H9 (cell line): ENCODE results near the gene TRIP10. TPM values are rescaled to one million over a fixed set of nuclear protein-coding genes. Genes with fewer than 3 reads are reported as not detected.
"Not testable (repeated sequence)": the region's sequence is repeated elsewhere in the genome, so short reads cannot be mapped to it uniquely, and the experiment has no call there.

ENCODE experiments used
- DNase-seq: peaks from one replicate; pipeline ENCODE4 v3.0.0-alpha.2; 2017
- H2AFZ ChIP-seq: one replicate; pipeline ENCODE4 v1.6.1; 2013; ENCODE audit warnings: mild to moderate bottlenecking, low read length, control low read depth, moderate library complexity
- H2AK5ac ChIP-seq: 2 replicates; pipeline ENCODE4 v1.6.1; 2013; ENCODE audit warnings: low read length, control low read depth, mixed read lengths; ENCODE audit not compliant: insufficient read length
- H2BK120ac ChIP-seq: one replicate; pipeline ENCODE4 v1.6.1; 2013; ENCODE audit warnings: low read depth, mild to moderate bottlenecking, low read length, control low read depth, inconsistent platforms; ENCODE audit not compliant: poor library complexity, severe bottlenecking
- H2BK12ac ChIP-seq: 2 replicates; pipeline ENCODE4 v1.6.1; 2013; ENCODE audit warnings: low read length, control low read depth, mixed read lengths, low read depth; ENCODE audit not compliant: insufficient read length
- H2BK15ac ChIP-seq: 2 replicates; pipeline ENCODE4 v1.6.1; 2013; ENCODE audit warnings: low read depth, low read length, control low read depth
- H2BK20ac ChIP-seq: one replicate; pipeline ENCODE4 v1.6.1; 2013; ENCODE audit warnings: low read depth, mild to moderate bottlenecking, low read length, control low read depth, inconsistent platforms; ENCODE audit not compliant: poor library complexity, severe bottlenecking
- H2BK5ac ChIP-seq: 2 replicates; pipeline ENCODE4 v1.6.1; 2013; ENCODE audit warnings: low read length, control low read depth, mixed read lengths; ENCODE audit not compliant: insufficient read length
- H3K14ac ChIP-seq: 2 replicates; pipeline ENCODE4 v1.6.1; 2013; ENCODE audit warnings: low read length, control low read depth; ENCODE audit not compliant: insufficient read depth
- H3K18ac ChIP-seq: 2 replicates; pipeline ENCODE4 v1.6.1; 2013; ENCODE audit warnings: low read depth, mild to moderate bottlenecking, mixed read lengths, low read length, control low read depth; ENCODE audit not compliant: insufficient read length
- H3K23ac ChIP-seq: 2 replicates; pipeline ENCODE4 v1.6.1; 2013; ENCODE audit warnings: low read length, control low read depth, mixed read lengths, low read depth; ENCODE audit not compliant: insufficient read length
- H3K23me2 ChIP-seq: 2 replicates; pipeline ENCODE4 v1.6.1; 2013; ENCODE audit warnings: low read depth, mild to moderate bottlenecking, mixed read lengths, low read length, control low read depth; ENCODE audit not compliant: insufficient read length, poor library complexity, severe bottlenecking
- H3K27ac ChIP-seq: 2 replicates; pipeline ENCODE4 v1.5.1; 2013; ENCODE audit warnings: low read length, control low read depth, mixed read lengths, low read depth; ENCODE audit not compliant: insufficient read length
- H3K27me3 ChIP-seq: 2 replicates; pipeline ENCODE4 v1.6.1; 2013; ENCODE audit warnings: low read length, control low read depth, inconsistent platforms; ENCODE audit not compliant: insufficient read depth
- H3K4ac ChIP-seq: 2 replicates; pipeline ENCODE4 v1.6.1; 2013; ENCODE audit warnings: low read depth, mild to moderate bottlenecking, control low read depth, inconsistent platforms, low read length, moderate library complexity
- H3K4me1 ChIP-seq: 2 replicates; pipeline ENCODE4 v1.6.1; 2013; ENCODE audit warnings: low read length, control low read depth, inconsistent platforms; ENCODE audit not compliant: insufficient read depth
- H3K4me2 ChIP-seq: 2 replicates; pipeline ENCODE4 v1.6.1; 2013; ENCODE audit warnings: low read length, control low read depth, mixed read lengths; ENCODE audit not compliant: insufficient read length, insufficient read depth
- H3K56ac ChIP-seq: 2 replicates; pipeline ENCODE4 v1.6.1; 2013; ENCODE audit warnings: low read depth, mild to moderate bottlenecking, mixed read lengths, low read length, control low read depth; ENCODE audit not compliant: insufficient read length
- H3K79me1 ChIP-seq: 2 replicates; pipeline ENCODE4 v1.6.1; 2013; ENCODE audit warnings: low read depth, mild to moderate bottlenecking, moderate library complexity, low read length, control low read depth, inconsistent platforms; ENCODE audit not compliant: insufficient read depth, poor library complexity, severe bottlenecking
- H3K79me2 ChIP-seq: 2 replicates; pipeline ENCODE4 v1.6.1; 2013; ENCODE audit warnings: low read length, control low read depth, inconsistent platforms; ENCODE audit not compliant: insufficient read depth
- H3K9ac ChIP-seq: 2 replicates; pipeline ENCODE4 v1.6.1; 2013; ENCODE audit warnings: low read length, control low read depth, mixed read lengths; ENCODE audit not compliant: insufficient read length; ENCODE audit errors: extremely low read depth
- H3K9me3 ChIP-seq: one replicate; pipeline ENCODE4 v1.6.1; 2013; ENCODE audit warnings: low read depth, low read length, inconsistent platforms; ENCODE audit not compliant: control insufficient read depth
- H3T11ph ChIP-seq: one replicate; pipeline ENCODE4 v1.6.1; 2013; ENCODE audit warnings: mild to moderate bottlenecking, low read length, control low read depth, inconsistent platforms
- H4K20me1 ChIP-seq: one replicate; pipeline ENCODE4 v1.6.1; 2013; ENCODE audit not compliant: control insufficient read depth, insufficient read length, insufficient read depth
- H4K5ac ChIP-seq: 2 replicates; pipeline ENCODE4 v1.6.1; 2013; ENCODE audit warnings: low read depth, mild to moderate bottlenecking, mixed read lengths, low read length, control low read depth; ENCODE audit not compliant: insufficient read length
- H4K8ac ChIP-seq: replicated peaks from 2 replicates; pipeline ENCODE4 v1.6.1; 2013; ENCODE audit warnings: low read length, control low read depth, mixed read lengths, low read depth; ENCODE audit not compliant: insufficient read length
- H4K91ac ChIP-seq: 2 replicates; pipeline ENCODE4 v1.6.1; 2013; ENCODE audit warnings: low read depth, mild to moderate bottlenecking, moderate library complexity, mixed read lengths, low read length, control low read depth; ENCODE audit not compliant: insufficient read length
- H3K27ac Mint-ChIP-seq, 3 experiments: 2 replicates in 2 of 3; 3 replicates in 1 of 3; pipeline ENCODE4 v1.8.0; 2020 to 2021; ENCODE audit warnings: mixed read lengths in 3 of 3, mild to moderate bottlenecking in 1 of 3, moderate library complexity in 1 of 3
- H3K27me3 Mint-ChIP-seq: 2 replicates; pipeline ENCODE4 v1.8.0; 2021; ENCODE audit warnings: low read depth, mild to moderate bottlenecking, moderate library complexity, mixed read lengths
- H3K36me3 Mint-ChIP-seq, 3 experiments: 2 replicates in 2 of 3; 3 replicates in 1 of 3; pipeline ENCODE4 v1.8.0; 2020 to 2021; ENCODE audit warnings: low read depth in 3 of 3, mixed read lengths in 3 of 3; ENCODE audit not compliant: insufficient read depth in 1 of 3
- H3K4me1 Mint-ChIP-seq, 2 experiments: 2 replicates each; pipeline ENCODE4 v1.8.0; 2020; ENCODE audit warnings: mixed read lengths in 2 of 2
- H3K4me3 Mint-ChIP-seq, 2 experiments: 2 replicates in 1 of 2; 3 replicates in 1 of 2; pipeline ENCODE4 v1.8.0; 2020 to 2021; ENCODE audit warnings: mild to moderate bottlenecking in 2 of 2, mixed read lengths in 2 of 2, moderate library complexity in 1 of 2
- H3K9me3 Mint-ChIP-seq, 2 experiments: 2 replicates in 1 of 2; 3 replicates in 1 of 2; pipeline ENCODE4 v1.8.0; 2020; ENCODE audit warnings: mild to moderate bottlenecking in 2 of 2, mixed read lengths in 2 of 2, moderate library complexity in 1 of 2
- WGBS: extraction: QIAGEN DNeasy Blood & Tissue Kit; methylation state at CpG from one replicate; pipeline ENCODE4 v1.1.7; 2013; ENCODE audit warnings: missing lambda C conversion rate, low lambda C conversion rate, mixed read lengths; ENCODE audit not compliant: insufficient read length; ENCODE audit errors: extremely low coverage; 5-methylcytosine and 5-hydroxymethylcytosine counted together
- total RNA-seq: library from RNA; stranded (reverse); gene quantifications from 2 replicates; pipeline ENCODE4 v1.2.1, GENCODE V29; 2021
- TF ChIP-seq, protein P1 (sequence below): fragments of 200-600 bp; sonication (generic); conservative IDR thresholded peaks from 3 replicates; pipeline ENCODE4 v1.8.0; 2021; ENCODE audit warnings: antibody characterized with exemption, mild to moderate bottlenecking

The TRIP10 gene
- total RNA-seq, 1 experiment from 2014 or later, result 56.4 TPM

DNA sequence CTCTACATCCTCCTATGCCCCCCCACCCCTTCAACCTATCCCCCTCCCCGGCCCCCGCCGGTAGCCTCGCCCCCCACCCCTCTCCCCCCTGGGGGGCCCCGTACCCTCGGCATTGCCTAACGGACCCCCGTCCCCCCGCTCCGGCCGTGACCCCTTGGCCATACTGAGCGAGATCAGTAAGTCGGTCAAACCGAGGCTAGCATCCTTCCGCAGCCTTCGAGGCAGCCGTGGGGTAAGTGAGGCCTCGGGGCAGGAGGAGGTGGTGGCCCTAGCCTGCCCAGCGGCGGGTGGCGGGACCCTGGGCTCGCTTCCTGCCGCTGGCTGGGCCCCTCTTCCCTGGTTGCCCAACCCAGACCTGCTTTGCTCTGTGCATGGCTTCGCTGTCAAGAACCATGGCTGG, 6.5 kb downstream of the TRIP10 start:
- H3K23me2 ChIP-seq, result no peaks in the 10 kb centered on the region
- H2BK20ac ChIP-seq, result no peak overlapping the region
- no peaks in the 10 kb centered on the region for H3K27me3 ChIP-seq
- H4K5ac ChIP-seq, result no peak overlapping the region
- H3K9ac ChIP-seq, result no peak overlapping the region
- no CpG with 5 or more reads among the region's 24 CpGs for WGBS
- no peak overlapping the region for H2BK120ac ChIP-seq
- H3K9me3 ChIP-seq, result no peaks in the 10 kb centered on the region
- H3K14ac ChIP-seq, result no peak overlapping the region
- no peak overlapping the region for H3K4me2 ChIP-seq
- no peak overlapping the region for H2BK15ac ChIP-seq
- no peak overlapping the region for H4K91ac ChIP-seq
- H3K27ac ChIP-seq, result no peak overlapping the region
- no peak overlapping the region for H4K8ac ChIP-seq
- TF ChIP-seq, protein P1, sequence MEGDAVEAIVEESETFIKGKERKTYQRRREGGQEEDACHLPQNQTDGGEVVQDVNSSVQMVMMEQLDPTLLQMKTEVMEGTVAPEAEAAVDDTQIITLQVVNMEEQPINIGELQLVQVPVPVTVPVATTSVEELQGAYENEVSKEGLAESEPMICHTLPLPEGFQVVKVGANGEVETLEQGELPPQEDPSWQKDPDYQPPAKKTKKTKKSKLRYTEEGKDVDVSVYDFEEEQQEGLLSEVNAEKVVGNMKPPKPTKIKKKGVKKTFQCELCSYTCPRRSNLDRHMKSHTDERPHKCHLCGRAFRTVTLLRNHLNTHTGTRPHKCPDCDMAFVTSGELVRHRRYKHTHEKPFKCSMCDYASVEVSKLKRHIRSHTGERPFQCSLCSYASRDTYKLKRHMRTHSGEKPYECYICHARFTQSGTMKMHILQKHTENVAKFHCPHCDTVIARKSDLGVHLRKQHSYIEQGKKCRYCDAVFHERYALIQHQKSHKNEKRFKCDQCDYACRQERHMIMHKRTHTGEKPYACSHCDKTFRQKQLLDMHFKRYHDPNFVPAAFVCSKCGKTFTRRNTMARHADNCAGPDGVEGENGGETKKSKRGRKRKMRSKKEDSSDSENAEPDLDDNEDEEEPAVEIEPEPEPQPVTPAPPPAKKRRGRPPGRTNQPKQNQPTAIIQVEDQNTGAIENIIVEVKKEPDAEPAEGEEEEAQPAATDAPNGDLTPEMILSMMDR, result no peak
- H3K23ac ChIP-seq, result no peak overlapping the region
- no peak overlapping the region for H3T11ph ChIP-seq
- H4K20me1 ChIP-seq, result no peaks in the 10 kb centered on the region
- peaks cover 48 to 85% (median 75%) of the 10 kb centered on the region in 3 experiments for H3K36me3 Mint-ChIP-seq
- H2AK5ac ChIP-seq, result no peak overlapping the region
- no peak overlapping the region for H2BK12ac ChIP-seq
- no peaks in the 10 kb centered on the region; the same call in 1 of the 2 replicates for H3K79me2 ChIP-seq
- H2AFZ ChIP-seq, result no peak overlapping the region
- no peak overlapping the region for H3K4ac ChIP-seq
- no peak overlapping the region for H3K18ac ChIP-seq
- DNase-seq, result no peak
- peaks cover 5% of the 10 kb centered on the region for H3K4me1 ChIP-seq
- no peaks in the 10 kb centered on the region for H3K27me3 Mint-ChIP-seq
- H3K9me3 Mint-ChIP-seq, result no peaks in the 10 kb centered on the region
- H2BK5ac ChIP-seq, result no peak overlapping the region
- H3K56ac ChIP-seq, result no peak overlapping the region
- no peak overlapping the region for H3K4me3 Mint-ChIP-seq
- H3K4me1 Mint-ChIP-seq, result peaks cover 27 to 40% of the 10 kb centered on the region in 2 experiments
- H3K27ac Mint-ChIP-seq, result peak overlapping the region in 1 of 3 experiments; percentile 50; a peak in 1 of 7 replicates
- H3K79me1 ChIP-seq, result no peaks in the 10 kb centered on the region

DNA sequence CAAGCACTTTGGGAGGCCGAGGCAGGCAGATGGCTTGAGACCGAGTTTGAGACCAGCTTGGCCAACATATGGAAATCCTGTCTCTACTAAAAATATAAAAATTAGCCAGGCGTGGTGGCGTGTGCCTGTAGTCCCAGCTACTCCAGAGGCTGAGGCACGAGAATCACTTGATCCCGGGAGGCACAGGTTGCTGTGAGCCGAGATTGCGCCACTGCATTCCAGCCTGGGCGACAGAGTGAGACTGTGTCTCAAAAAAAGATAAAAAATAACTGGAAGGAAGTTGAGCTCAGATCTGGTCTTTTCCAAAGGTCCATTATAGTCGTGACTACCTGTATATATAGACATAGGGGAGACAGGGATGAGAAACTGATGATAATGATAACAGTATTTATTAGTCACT, 9.1 kb downstream of the TRIP10 start:
- H3K9me3 ChIP-seq, H4K20me1 ChIP-seq, H3K4me2 ChIP-seq, H2AK5ac ChIP-seq, H2BK12ac ChIP-seq, H2BK120ac ChIP-seq, H3K27ac ChIP-seq, H3K23ac ChIP-seq, H3K56ac ChIP-seq, H2BK15ac ChIP-seq, H2BK5ac ChIP-seq, DNase-seq, H2AFZ ChIP-seq, H3K4me1 ChIP-seq, H4K8ac ChIP-seq, H3K14ac ChIP-seq, H3K23me2 ChIP-seq, H3K9me3 Mint-ChIP-seq, H3K4ac ChIP-seq, H3K27ac Mint-ChIP-seq, H3K79me1 ChIP-seq, H4K91ac ChIP-seq, H3K18ac ChIP-seq, H3K27me3 Mint-ChIP-seq, H3K9ac ChIP-seq, H3K79me2 ChIP-seq, H3K27me3 ChIP-seq, H3T11ph ChIP-seq, H3K4me3 Mint-ChIP-seq, H2BK20ac ChIP-seq, H4K5ac ChIP-seq: not testable (repeated sequence)
- WGBS, result no CpG with 5 or more reads among the region's 10 CpGs
- peaks cover 15 to 18% of the 10 kb centered on the region in 2 experiments for H3K4me1 Mint-ChIP-seq
- peaks cover 43 to 78% (median 76%) of the 10 kb centered on the region in 3 experiments for H3K36me3 Mint-ChIP-seq
